Testis (tissue), 3 donors: Measurements from ENCODE around the gene SLIT3. TPM values are rescaled to one million over a fixed set of nuclear protein-coding genes. Genes with fewer than 3 reads are reported as not detected.

Experiments used
- DNase-seq: peaks from one replicate; pipeline ENCODE4 v3.0.0-alpha.2; 2019
- H3K27ac ChIP-seq, 2 donors: fragments of 200-600 bp; sonication (generic); one replicate each; pipeline ENCODE4 v1.5.1; 2019
- H3K27me3 ChIP-seq: fragments of 200-600 bp; sonication (generic); one replicate; pipeline ENCODE4 v1.5.1; 2019
- H3K36me3 ChIP-seq: fragments of 200-600 bp; sonication (generic); one replicate; pipeline ENCODE4 v1.5.1; 2017; ENCODE audit warnings: low read depth; ENCODE audit errors: missing control alignments
- H3K4me1 ChIP-seq: fragments of 200-600 bp; sonication (generic); one replicate; pipeline ENCODE4 v1.5.1; 2019
- H3K4me3 ChIP-seq, 2 donors: fragments of 200-600 bp; sonication (generic); one replicate each; pipeline ENCODE4 v1.5.1; 2017 to 2019
- H3K9me3 ChIP-seq: fragments of 200-600 bp; sonication (generic); one replicate; pipeline ENCODE4 v1.5.1; 2017
- POLR2A ChIP-seq: fragments of 450-650 bp; IDR thresholded peaks from one replicate; pipeline ENCODE4 v1.6.1; 2017; ENCODE audit warnings: antibody characterized with exemption, mild to moderate bottlenecking, moderate library complexity
- WGBS, 2 donors: methylation state at CpG; one replicate each; pipeline ENCODE4 v1.1.5; 2018; 5-methylcytosine and 5-hydroxymethylcytosine counted together
- intact Hi-C: fragments of 100-400 bp; cut with DNase I; formaldehyde crosslinking; loops from one replicate; pipeline ENCODE4 v1.15.1; 2023; ENCODE audit warnings: low total_unique reads
- polyA plus RNA-seq: library from polyadenylated mRNA; stranded (reverse); fragments of 350-450 nt; fragmentation: Illumina TruSeq; extraction: RNeasy Lipid Tissue Mini Kit (QIAGEN cat#74804); gene quantifications from one replicate; pipeline ENCODE4 v1.2.3, GENCODE V29; 2014; ENCODE audit warnings: low read depth, low replicate concordance; ENCODE audit not compliant: insufficient read depth
- total RNA-seq, 2 donors: library from RNA; depleted of rRNA; stranded (reverse); fragments of >200 nt; gene quantifications; one replicate each; pipeline ENCODE4 v1.2.3, GENCODE V29; 2016
- TF ChIP-seq, protein P1 (sequence below), 3 experiments: fragments of 450-650 bp in 2 of 3; fragments of 200-600 bp in 1 of 3; sonication (generic) in 1 of 3; IDR thresholded peaks; one replicate each; pipeline ENCODE4 v1.5.1; 2016 to 2019; ENCODE audit warnings: antibody characterized with exemption in 3 of 3, mild to moderate bottlenecking in 2 of 3, moderate library complexity in 1 of 3

SLIT3 gene
- total and polyA plus RNA-seq, 3 donors from 2014 or later: 4.8 to 23.2 (median 7.8) TPM

DNA sequence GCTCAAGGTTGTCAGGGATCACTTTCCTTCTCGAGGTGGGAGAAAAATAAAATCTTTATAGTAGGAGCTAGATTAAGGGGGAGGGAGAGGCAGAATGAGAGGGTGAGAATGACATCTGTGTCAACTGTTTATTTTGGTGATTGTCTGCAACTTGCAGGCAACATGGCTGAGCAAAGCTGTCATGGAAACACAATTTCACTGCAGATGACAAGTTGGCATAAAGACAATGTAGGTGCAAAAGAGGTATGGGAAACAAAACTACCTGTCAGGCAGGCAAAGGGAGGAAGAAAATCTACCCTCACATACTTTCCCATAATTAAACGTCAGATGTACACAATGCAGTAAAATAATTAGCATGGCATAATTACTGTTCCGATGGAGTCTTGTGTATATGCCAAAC lies 167.4 kb downstream of the SLIT3 start:
- no peaks in the 10 kb centered on the region for H3K9me3 ChIP-seq
- no peak for DNase-seq
- no peaks in the 10 kb centered on the region for H3K36me3 ChIP-seq
- no peak overlapping the region for H3K4me3 ChIP-seq
- intact Hi-C loops: no loop called here
- H3K4me1 ChIP-seq: no peaks in the 10 kb centered on the region
- WGBS, 2 donors: 75 to 76% methylated on average over 3 of the region's 3 CpGs
- no peak for TF ChIP-seq POLR2A
- TF ChIP-seq, protein P1, sequence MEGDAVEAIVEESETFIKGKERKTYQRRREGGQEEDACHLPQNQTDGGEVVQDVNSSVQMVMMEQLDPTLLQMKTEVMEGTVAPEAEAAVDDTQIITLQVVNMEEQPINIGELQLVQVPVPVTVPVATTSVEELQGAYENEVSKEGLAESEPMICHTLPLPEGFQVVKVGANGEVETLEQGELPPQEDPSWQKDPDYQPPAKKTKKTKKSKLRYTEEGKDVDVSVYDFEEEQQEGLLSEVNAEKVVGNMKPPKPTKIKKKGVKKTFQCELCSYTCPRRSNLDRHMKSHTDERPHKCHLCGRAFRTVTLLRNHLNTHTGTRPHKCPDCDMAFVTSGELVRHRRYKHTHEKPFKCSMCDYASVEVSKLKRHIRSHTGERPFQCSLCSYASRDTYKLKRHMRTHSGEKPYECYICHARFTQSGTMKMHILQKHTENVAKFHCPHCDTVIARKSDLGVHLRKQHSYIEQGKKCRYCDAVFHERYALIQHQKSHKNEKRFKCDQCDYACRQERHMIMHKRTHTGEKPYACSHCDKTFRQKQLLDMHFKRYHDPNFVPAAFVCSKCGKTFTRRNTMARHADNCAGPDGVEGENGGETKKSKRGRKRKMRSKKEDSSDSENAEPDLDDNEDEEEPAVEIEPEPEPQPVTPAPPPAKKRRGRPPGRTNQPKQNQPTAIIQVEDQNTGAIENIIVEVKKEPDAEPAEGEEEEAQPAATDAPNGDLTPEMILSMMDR (IDR thresholded peaks at IDR 0.05): no peak
- H3K27me3 ChIP-seq: no peaks in the 10 kb centered on the region
- H3K27ac ChIP-seq: no peak overlapping the region

GRCh38 chr5:169132302-169132660 lies 168.7 kb downstream of the SLIT3 start:
- H3K4me1 ChIP-seq: no peaks in the 10 kb centered on the region
- WGBS, 2 donors: 80 to 81% methylated on average over 1 of the region's 1 CpG
- H3K36me3 ChIP-seq: no peaks in the 10 kb centered on the region
- intact Hi-C loops: no loop called here
- H3K4me3 ChIP-seq: no peak overlapping the region
- TF ChIP-seq POLR2A: no peak
- TF ChIP-seq, protein P1 (IDR thresholded peaks at IDR 0.05): no peak
- no peak for DNase-seq
- no peak overlapping the region for H3K27ac ChIP-seq
- H3K9me3 ChIP-seq: no peaks in the 10 kb centered on the region
- no peaks in the 10 kb centered on the region for H3K27me3 ChIP-seq

GRCh38 chr5:169131616-169132301 lies 169.2 kb downstream of the SLIT3 start:
- Histone ChIP-seq H3K4me3 (no peak overlapping the region), H3K4me1 (no peaks in the 10 kb centered on the region), H3K9me3 (no peaks in the 10 kb centered on the region), H3K36me3 (no peaks in the 10 kb centered on the region), H3K27ac (no peak overlapping the region), H3K27me3 (no peaks in the 10 kb centered on the region)
- WGBS, 2 donors: 44 to 57% methylated on average over 4 of the region's 4 CpGs
- TF ChIP-seq, protein P1 (IDR thresholded peaks at IDR 0.05): no peak
- TF ChIP-seq POLR2A: no peak
- no peak for DNase-seq
- intact Hi-C loops: no loop called here

- H3K4me3 ChIP-seq: no peak overlapping the region
- no peaks in the 10 kb centered on the region for H3K9me3 ChIP-seq
- H3K27ac ChIP-seq: no peak overlapping the region
- no peaks in the 10 kb centered on the region for H3K36me3 ChIP-seq
- TF ChIP-seq, protein P1 (IDR thresholded peaks at IDR 0.05): no peak
- TF ChIP-seq POLR2A: no peak
- no peak for DNase-seq
- H3K27me3 ChIP-seq: no peaks in the 10 kb centered on the region
- intact Hi-C loops: no loop called here
- 82 to 95% methylated on average over 9 of the region's 9 CpGs for WGBS, 2 donors
- H3K4me1 ChIP-seq: no peaks in the 10 kb centered on the region
Measured at GRCh38 chr5:169128679-169129078, 172.3 kb downstream of the SLIT3 start.

GRCh38 chr5:169127431-169127830 lies 173.5 kb downstream of the SLIT3 start:
- no peaks in the 10 kb centered on the region for H3K9me3 ChIP-seq
- TF ChIP-seq, protein P1 (IDR thresholded peaks at IDR 0.05): no peak
- no peak for TF ChIP-seq POLR2A
- DNase-seq: no peak
- no peaks in the 10 kb centered on the region for H3K27me3 ChIP-seq
- H3K4me1 ChIP-seq: no peaks in the 10 kb centered on the region
- intact Hi-C loops: no loop called here
- 89 to 93% methylated on average over 4 of the region's 4 CpGs for WGBS, 2 donors
- no peak overlapping the region for H3K4me3 ChIP-seq
- no peak overlapping the region for H3K27ac ChIP-seq
- no peaks in the 10 kb centered on the region for H3K36me3 ChIP-seq
